Naive thymus-derived CD8-positive, alpha-beta T cell (primary cell): ENCODE data around the gene TTC39B. TPM values are rescaled to one million over a fixed set of nuclear protein-coding genes. Genes with fewer than 3 reads are reported as not detected.

Experiments used
- ATAC-seq, 2 donors: fragments of 150-1000 bp; cut with Tn5 transposase in 1 of 2; sonication (Bioruptor Pico), chemical (Tn5 transposase) in 1 of 2; 1 replicate in 1 of 2; 2 replicates in 1 of 2; pipeline ENCODE4 v1.10.0; 2021; ENCODE audit warnings: mild to moderate bottlenecking in 2 of 2, moderate library complexity in 2 of 2
- POLR2A ChIA-PET: fragments of 350-600 bp; sonication (Branson Sonifier 250); formaldehyde crosslinking; loops from one replicate; lab custom pipeline; 2021; ENCODE audit warnings: antibody characterized with exemption; lab: Charles Lee
- DNase-seq, 10 donors: peaks; one replicate each; pipeline versions ENCODE4 v3.0.0 to v3.0.0-alpha.2; 2020 to 2022
- H3K27ac Mint-ChIP-seq, 10 donors: one replicate each; pipeline ENCODE4 v1.8.0; 2020 to 2022; ENCODE audit warnings: mild to moderate bottlenecking in 10 of 10, mixed read lengths in 10 of 10, moderate library complexity in 4 of 10, inconsistent platforms in 1 of 10
- H3K27me3 Mint-ChIP-seq, 5 donors: one replicate each; pipeline ENCODE4 v1.8.0; 2021 to 2022; ENCODE audit warnings: mixed read lengths in 5 of 5
- H3K36me3 Mint-ChIP-seq, 3 donors: one replicate each; pipeline ENCODE4 v1.8.0; 2020 to 2022; ENCODE audit warnings: mixed read lengths in 3 of 3, mild to moderate bottlenecking in 2 of 3, inconsistent platforms in 1 of 3
- H3K4me1 Mint-ChIP-seq, 4 donors: one replicate each; pipeline ENCODE4 v1.8.0; 2021 to 2022; ENCODE audit warnings: mixed read lengths in 4 of 4
- H3K4me3 Mint-ChIP-seq, 10 donors: one replicate each; pipeline ENCODE4 v1.8.0; 2020 to 2022; ENCODE audit warnings: mild to moderate bottlenecking in 10 of 10, mixed read lengths in 10 of 10, moderate library complexity in 6 of 10, inconsistent platforms in 1 of 10
- H3K9me3 Mint-ChIP-seq, 9 donors: one replicate each; pipeline ENCODE4 v1.8.0; 2020 to 2022; ENCODE audit warnings: mixed read lengths in 9 of 9, mild to moderate bottlenecking in 3 of 9, inconsistent platforms in 1 of 9, moderate library complexity in 1 of 9
- polyA plus RNA-seq, 3 donors: library from polyadenylated mRNA; unstranded; fragments of 300-500 nt; fragmentation: Illumina TruSeq; gene quantifications; one replicate each; pipeline ENCODE4 v1.2.3, GENCODE V29; 2021
- total RNA-seq, 8 experiments: library from RNA in 2 of 8; stranded (reverse) in 2 of 8; gene quantifications; one replicate each; pipeline ENCODE4 v1.2.3 and lab custom pipeline; 2021 to 2026

Gene TTC39B
- total and polyA plus RNA-seq, 5 experiments from 2014 or later: 4.5 to 44.8 (median 13.0) TPM

DNA sequence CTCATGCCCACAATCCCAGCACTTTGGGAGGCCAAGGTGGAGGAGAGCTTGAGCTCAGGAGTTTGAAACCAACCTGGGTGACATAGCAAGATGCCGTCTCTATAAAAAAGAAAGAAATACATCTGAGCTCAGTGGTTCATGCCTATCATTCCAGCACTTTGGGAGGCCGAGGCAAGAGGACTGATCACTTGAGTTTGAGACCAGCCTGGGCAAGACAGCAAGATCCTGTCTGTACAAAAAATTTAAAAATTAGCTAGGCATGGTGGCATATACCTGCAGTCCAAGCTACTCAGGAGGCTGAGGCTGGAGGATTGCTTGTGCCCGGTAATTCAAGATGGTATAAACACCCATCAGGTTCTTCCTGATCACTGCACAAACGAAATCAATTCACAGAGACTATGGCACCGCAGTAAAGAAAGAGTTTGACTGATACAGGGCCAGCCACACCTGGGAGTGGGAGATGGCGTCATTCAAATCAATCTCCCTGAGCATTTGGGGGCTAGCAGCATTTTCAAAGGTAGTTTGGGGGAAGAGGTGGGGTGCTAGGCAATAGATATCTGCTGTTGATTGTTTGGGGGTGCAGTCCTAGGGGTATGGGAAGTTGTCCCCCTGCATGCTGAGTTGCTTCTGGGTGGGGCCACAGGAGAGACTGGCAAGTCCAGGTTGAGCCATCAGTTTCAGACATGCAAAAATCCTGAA, 169.2 kb downstream of the TTC39B start:
- POLR2A ChIA-PET: no interaction called here
- Mint-ChIP-seq H3K27ac (no peak overlapping the region), H3K27me3 (peaks cover 0 to 5% (median 1%) of the 10 kb centered on the region in 5 donors), H3K9me3 (no peaks in the 10 kb centered on the region), H3K4me1 (peaks cover 4 to 7% (median 6%) of the 10 kb centered on the region in 4 donors), H3K36me3 (no peaks in the 10 kb centered on the region), H3K4me3 (no peak overlapping the region)
- ATAC-seq (no peak), DNase-seq (no peak)

DNA sequence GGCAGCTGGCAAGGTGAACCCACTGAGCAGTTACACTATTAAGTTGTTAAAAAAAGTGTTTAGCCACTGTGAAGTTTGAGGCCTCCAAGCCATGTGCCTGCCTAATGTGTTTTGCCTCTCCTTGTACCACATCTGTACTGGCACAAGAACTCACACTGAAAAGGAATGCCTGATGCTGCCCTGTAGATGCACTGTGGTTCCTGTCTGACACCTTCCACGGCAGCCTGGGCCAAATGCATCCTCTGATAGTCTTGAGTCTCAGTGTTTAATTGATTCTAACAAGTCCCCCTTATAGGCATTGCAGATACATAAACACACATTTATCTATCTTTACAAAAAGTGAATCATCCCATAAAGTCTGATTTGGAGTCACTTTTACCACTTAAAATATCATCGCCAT, 169.9 kb downstream of the TTC39B start:
- Mint-ChIP-seq H3K9me3 (no peaks in the 10 kb centered on the region), H3K27ac (peak overlapping the region in 2 of 10 donors; percentile 13 to 55), H3K4me1 (peaks cover 4 to 6% (median 5%) of the 10 kb centered on the region in 4 donors), H3K27me3 (peaks cover 0 to 5% (median 1%) of the 10 kb centered on the region in 5 donors), H3K36me3 (no peaks in the 10 kb centered on the region), H3K4me3 (no peak overlapping the region)
- DNase-seq: no peak
- no peak for ATAC-seq
- POLR2A ChIA-PET: no interaction called here

DNA sequence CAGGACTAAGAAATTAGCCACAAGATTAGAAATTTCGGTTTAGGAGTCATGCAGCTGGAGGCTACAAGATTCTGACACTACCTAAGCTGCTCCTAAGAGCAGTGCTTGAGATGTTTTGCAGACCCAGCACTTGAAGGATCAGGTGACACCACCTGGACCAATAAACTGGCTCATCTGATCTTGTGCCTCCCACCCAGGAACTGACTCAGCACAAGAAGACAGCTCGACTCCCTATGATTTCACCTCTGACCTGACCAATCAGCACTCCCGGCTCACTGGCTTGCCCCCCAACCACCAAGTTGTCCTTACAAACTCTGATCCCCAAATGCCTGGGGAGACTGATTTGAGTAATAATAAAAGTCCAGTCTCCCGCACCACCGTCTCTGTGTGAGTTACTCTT, 170.4 kb downstream of the TTC39B start:
- peaks cover 4 to 6% (median 5%) of the 10 kb centered on the region in 4 donors for H3K4me1 Mint-ChIP-seq
- H3K36me3 Mint-ChIP-seq: no peaks in the 10 kb centered on the region
- no peaks in the 10 kb centered on the region for H3K9me3 Mint-ChIP-seq
- POLR2A ChIA-PET: no interaction called here
- peaks cover 0 to 5% (median 1%) of the 10 kb centered on the region in 5 donors for H3K27me3 Mint-ChIP-seq
- no peak overlapping the region for H3K4me3 Mint-ChIP-seq
- peak overlapping the region in 1 of 10 donors; percentile 55 for H3K27ac Mint-ChIP-seq
- DNase-seq (no peak), ATAC-seq (no peak)

GRCh38 chr9:15135164-15135792, 171.7 kb downstream of the TTC39B start:
- peak overlapping the region in 1 of 10 donors; percentile 19 for H3K4me3 Mint-ChIP-seq
- H3K9me3 Mint-ChIP-seq: no peaks in the 10 kb centered on the region
- no peak overlapping the region for H3K27ac Mint-ChIP-seq
- H3K36me3 Mint-ChIP-seq: no peaks in the 10 kb centered on the region
- POLR2A ChIA-PET: interaction anchor here (0.7 kb wide), 1 partner anchor 31 kb away, joined by 3 read pairs; no protein-coding TSS in a partner anchor
- H3K4me1 Mint-ChIP-seq: peaks cover 4 to 6% (median 5%) of the 10 kb centered on the region in 4 donors
- peaks cover 0 to 5% (median 2%) of the 10 kb centered on the region in 5 donors for H3K27me3 Mint-ChIP-seq
- peak; percentile 9 to 72 (median 40) for DNase-seq
- ATAC-seq: peak; percentile 78 to 79

GRCh38 chr9:15133488-15133887, 173.5 kb downstream of the TTC39B start:
- Mint-ChIP-seq H3K4me3 (no peak overlapping the region), H3K27me3 (peaks cover 0 to 7% (median 3%) of the 10 kb centered on the region in 5 donors), H3K9me3 (no peaks in the 10 kb centered on the region), H3K36me3 (no peaks in the 10 kb centered on the region), H3K4me1 (peaks cover 4 to 6% (median 5%) of the 10 kb centered on the region in 4 donors), H3K27ac (no peak overlapping the region)
- ATAC-seq (no peak), DNase-seq (no peak)
- POLR2A ChIA-PET: no interaction called here

DNA sequence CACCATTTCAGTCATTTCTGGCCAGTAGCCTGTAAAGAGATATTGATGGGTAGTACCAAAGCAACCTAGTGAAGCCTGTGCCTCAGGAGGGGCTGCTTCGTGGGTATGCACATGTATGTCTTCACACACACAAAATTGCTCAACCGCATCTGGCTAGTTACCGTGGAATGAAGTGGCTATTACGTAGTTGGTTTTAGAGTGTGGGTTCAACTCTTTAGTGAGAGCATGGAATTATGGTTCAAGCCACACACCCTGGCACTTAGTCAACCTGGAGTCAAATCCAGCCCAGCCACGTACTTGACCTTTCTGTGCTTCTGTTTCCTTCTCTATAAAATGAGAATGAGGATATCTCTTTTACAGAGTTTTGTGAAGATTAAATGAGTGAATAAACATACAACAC, 174.9 kb downstream of the TTC39B start:
- ATAC-seq: no peak
- POLR2A ChIA-PET: no interaction called here
- H3K4me3 Mint-ChIP-seq: no peak overlapping the region
- H3K9me3 Mint-ChIP-seq: no peaks in the 10 kb centered on the region
- H3K27me3 Mint-ChIP-seq: peaks cover 0 to 7% (median 3%) of the 10 kb centered on the region in 5 donors
- no peak for DNase-seq
- no peak overlapping the region for H3K27ac Mint-ChIP-seq
- H3K4me1 Mint-ChIP-seq: peaks cover 4 to 6% (median 5%) of the 10 kb centered on the region in 4 donors
- no peaks in the 10 kb centered on the region for H3K36me3 Mint-ChIP-seq

- peaks cover 0 to 10% (median 7%) of the 10 kb centered on the region in 5 donors for H3K27me3 Mint-ChIP-seq
- H3K9me3 Mint-ChIP-seq: no peaks in the 10 kb centered on the region
- ATAC-seq: no peak
- no peaks in the 10 kb centered on the region for H3K36me3 Mint-ChIP-seq
- no peak for DNase-seq
- peaks cover 4 to 6% (median 4%) of the 10 kb centered on the region in 4 donors for H3K4me1 Mint-ChIP-seq
- H3K4me3 Mint-ChIP-seq: no peak overlapping the region
- H3K27ac Mint-ChIP-seq: no peak overlapping the region
- POLR2A ChIA-PET: no interaction called here
Observed at GRCh38 chr9:15131094-15131493, 175.9 kb downstream of the TTC39B start.

- H3K9me3 Mint-ChIP-seq: no peaks in the 10 kb centered on the region
- H3K36me3 Mint-ChIP-seq: no peaks in the 10 kb centered on the region
- H3K27me3 Mint-ChIP-seq: peaks cover 0 to 16% (median 8%) of the 10 kb centered on the region in 5 donors
- POLR2A ChIA-PET: no interaction called here
- DNase-seq (no peak), ATAC-seq (no peak)
- no peak overlapping the region for H3K27ac Mint-ChIP-seq
- no peaks in the 10 kb centered on the region for H3K4me1 Mint-ChIP-seq
- no peak overlapping the region for H3K4me3 Mint-ChIP-seq
Observed at GRCh38 chr9:15127831-15128230, 179.2 kb downstream of the TTC39B start.

GRCh38 chr9:15121630-15122029, 185.4 kb downstream of the TTC39B start:
- H3K36me3 Mint-ChIP-seq: no peaks in the 10 kb centered on the region
- H3K27me3 Mint-ChIP-seq: peaks cover 0 to 18% (median 7%) of the 10 kb centered on the region in 5 donors
- peak overlapping the region in 3 of 10 donors; percentile 13 to 34 (median 31) for H3K4me3 Mint-ChIP-seq
- H3K27ac Mint-ChIP-seq: peak overlapping the region in 8 of 10 donors; percentile 7 to 72 (median 44)
- peak; percentile 64 to 83 for ATAC-seq
- peak in 3 of 10 donors; percentile 3 to 27 (median 26) for DNase-seq
- POLR2A ChIA-PET: no interaction called here
- H3K9me3 Mint-ChIP-seq: no peaks in the 10 kb centered on the region
- H3K4me1 Mint-ChIP-seq: peaks cover 6 to 21% (median 9%) of the 10 kb centered on the region in 4 donors

DNA sequence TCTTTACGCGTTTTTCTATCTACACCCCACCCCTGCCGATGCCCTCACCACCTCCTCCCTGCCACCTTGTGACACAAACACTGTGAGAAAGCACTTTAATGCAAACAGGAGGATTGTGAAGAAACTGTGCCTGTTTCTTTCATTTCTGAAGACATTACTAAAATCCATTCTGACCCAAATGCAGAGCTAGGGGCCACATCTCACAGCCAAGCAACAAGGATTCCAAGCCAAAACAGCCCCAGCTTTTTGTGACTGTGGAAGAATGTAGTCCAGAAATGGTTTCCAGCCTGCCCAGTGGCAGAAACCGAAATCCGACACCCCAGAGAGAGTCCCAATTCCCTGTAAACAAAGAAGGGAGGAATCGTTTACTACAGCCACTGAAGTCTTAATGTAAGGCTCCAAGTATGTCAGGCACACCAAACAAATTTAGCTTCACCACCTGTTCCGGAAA, 190.9 kb downstream of the TTC39B start:
- no peak overlapping the region for H3K4me3 Mint-ChIP-seq
- H3K27ac Mint-ChIP-seq: no peak overlapping the region
- H3K27me3 Mint-ChIP-seq: peaks cover 0 to 7% (median 0%) of the 10 kb centered on the region in 5 donors
- DNase-seq: no peak
- no peaks in the 10 kb centered on the region for H3K9me3 Mint-ChIP-seq
- H3K4me1 Mint-ChIP-seq: peaks cover under 1 to 8% (median 1%) of the 10 kb centered on the region in 4 donors
- POLR2A ChIA-PET: no interaction called here
- no peaks in the 10 kb centered on the region for H3K36me3 Mint-ChIP-seq
- ATAC-seq: no peak

- ATAC-seq (no peak), DNase-seq (no peak)
- Mint-ChIP-seq H3K27me3 (peaks cover 0 to 7% (median 0%) of the 10 kb centered on the region in 5 donors), H3K27ac (no peak overlapping the region), H3K4me3 (no peak overlapping the region), H3K4me1 (peaks cover 0 to 5% (median 0%) of the 10 kb centered on the region in 4 donors), H3K36me3 (no peaks in the 10 kb centered on the region), H3K9me3 (no peaks in the 10 kb centered on the region)
- POLR2A ChIA-PET: no interaction called here
Observed at GRCh38 chr9:15115702-15116101, 191.3 kb downstream of the TTC39B start.

DNA sequence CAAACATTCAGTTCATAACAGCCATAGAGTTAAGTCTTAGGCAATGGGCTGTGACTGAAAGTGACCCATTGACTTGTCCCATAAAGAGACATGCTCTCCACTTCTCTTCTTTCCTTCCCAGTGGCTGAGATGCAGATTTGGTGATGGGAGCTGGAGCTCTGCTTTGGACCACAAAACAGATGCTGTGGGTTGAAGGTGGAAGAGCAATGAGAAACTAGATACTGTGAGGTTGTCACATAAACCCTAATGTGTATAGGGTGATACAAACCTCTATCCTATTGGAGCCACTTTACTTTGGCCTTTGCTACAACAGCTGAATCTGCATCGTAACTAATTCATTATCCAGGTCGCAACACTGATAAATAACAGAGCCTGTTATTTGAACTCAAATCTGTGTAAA, 192.0 kb downstream of the TTC39B start:
- Mint-ChIP-seq H3K4me1 (peaks cover 0 to 3% (median 0%) of the 10 kb centered on the region in 4 donors), H3K27ac (no peak overlapping the region), H3K36me3 (no peaks in the 10 kb centered on the region), H3K4me3 (no peak overlapping the region), H3K27me3 (peaks cover 0 to 7% (median 0%) of the 10 kb centered on the region in 5 donors), H3K9me3 (no peaks in the 10 kb centered on the region)
- DNase-seq: no peak
- POLR2A ChIA-PET: no interaction called here
- no peak for ATAC-seq
